VCaP (cell line): ENCODE data around the gene NRIP3.

ENCODE experiments used
- H3K27ac ChIP-seq: fragments of 450-650 bp; 2 replicates; pipeline ENCODE4 v1.5.1; 2017
- TF ChIP-seq, protein P1 (sequence below): fragments of 450-650 bp; conservative IDR thresholded peaks from 2 replicates; pipeline ENCODE4 v1.5.1; 2017; ENCODE audit warnings: mild to moderate bottlenecking, moderate library complexity

The NRIP3 gene

DNA sequence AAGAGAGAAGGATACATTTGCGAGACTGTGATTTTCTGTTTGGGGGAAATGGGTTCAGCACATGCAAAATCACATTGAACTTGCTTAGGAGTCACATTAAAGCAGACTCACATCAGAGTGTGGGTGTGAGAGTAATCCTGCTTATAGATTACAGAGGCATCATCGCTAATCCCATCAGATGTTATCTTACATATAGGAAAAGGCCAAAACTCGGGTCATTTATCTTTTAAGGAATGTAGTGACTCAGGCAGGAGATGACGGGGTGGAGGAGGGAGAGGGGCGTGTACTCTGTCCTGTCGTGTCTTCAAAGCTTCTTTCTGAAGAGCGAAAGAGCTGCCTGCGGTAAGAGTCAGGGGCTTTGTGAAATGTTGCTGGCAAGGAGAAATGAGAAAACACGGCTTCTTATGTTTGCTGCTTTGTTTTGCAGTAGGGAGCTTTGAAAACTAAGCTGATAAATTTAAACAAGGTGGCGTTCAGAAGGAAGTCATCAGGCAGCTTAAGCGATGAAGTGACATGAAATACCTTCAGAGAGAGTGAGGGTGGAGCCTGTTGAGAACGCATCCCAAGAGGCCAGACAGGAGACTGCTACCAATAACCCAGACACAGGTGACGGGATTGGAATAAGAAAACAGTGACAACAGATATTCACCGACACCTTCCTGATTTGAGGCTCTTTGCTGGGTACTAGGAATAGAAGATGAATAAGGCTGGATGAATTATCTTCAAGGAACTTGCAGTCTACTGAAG, 68.9 kb downstream of the NRIP3 start:
- TF ChIP-seq, protein P1, sequence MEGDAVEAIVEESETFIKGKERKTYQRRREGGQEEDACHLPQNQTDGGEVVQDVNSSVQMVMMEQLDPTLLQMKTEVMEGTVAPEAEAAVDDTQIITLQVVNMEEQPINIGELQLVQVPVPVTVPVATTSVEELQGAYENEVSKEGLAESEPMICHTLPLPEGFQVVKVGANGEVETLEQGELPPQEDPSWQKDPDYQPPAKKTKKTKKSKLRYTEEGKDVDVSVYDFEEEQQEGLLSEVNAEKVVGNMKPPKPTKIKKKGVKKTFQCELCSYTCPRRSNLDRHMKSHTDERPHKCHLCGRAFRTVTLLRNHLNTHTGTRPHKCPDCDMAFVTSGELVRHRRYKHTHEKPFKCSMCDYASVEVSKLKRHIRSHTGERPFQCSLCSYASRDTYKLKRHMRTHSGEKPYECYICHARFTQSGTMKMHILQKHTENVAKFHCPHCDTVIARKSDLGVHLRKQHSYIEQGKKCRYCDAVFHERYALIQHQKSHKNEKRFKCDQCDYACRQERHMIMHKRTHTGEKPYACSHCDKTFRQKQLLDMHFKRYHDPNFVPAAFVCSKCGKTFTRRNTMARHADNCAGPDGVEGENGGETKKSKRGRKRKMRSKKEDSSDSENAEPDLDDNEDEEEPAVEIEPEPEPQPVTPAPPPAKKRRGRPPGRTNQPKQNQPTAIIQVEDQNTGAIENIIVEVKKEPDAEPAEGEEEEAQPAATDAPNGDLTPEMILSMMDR: no peak
- H3K27ac ChIP-seq: no peak overlapping the region

DNA sequence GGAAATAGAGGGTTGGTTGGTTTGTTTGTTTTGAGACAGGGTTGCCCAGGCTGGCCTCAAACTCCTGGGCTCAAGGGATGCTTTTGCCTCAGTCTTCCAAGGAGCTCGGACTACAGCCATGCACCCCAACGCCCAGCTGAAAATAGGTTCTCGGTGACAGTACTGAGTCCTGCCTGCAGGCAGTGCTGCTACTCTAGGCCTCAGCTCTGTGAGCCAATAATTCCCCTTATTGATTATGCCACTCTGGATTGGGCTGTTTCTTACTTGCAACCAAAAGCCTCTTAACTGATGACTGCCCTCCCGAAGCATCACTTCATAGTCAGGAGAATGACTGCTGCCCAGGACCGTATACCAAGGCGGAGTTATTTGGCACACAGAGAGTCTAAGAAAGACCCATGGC, 69.9 kb downstream of the NRIP3 start:
- TF ChIP-seq, protein P1: no peak
- H3K27ac ChIP-seq: no peak overlapping the region

DNA sequence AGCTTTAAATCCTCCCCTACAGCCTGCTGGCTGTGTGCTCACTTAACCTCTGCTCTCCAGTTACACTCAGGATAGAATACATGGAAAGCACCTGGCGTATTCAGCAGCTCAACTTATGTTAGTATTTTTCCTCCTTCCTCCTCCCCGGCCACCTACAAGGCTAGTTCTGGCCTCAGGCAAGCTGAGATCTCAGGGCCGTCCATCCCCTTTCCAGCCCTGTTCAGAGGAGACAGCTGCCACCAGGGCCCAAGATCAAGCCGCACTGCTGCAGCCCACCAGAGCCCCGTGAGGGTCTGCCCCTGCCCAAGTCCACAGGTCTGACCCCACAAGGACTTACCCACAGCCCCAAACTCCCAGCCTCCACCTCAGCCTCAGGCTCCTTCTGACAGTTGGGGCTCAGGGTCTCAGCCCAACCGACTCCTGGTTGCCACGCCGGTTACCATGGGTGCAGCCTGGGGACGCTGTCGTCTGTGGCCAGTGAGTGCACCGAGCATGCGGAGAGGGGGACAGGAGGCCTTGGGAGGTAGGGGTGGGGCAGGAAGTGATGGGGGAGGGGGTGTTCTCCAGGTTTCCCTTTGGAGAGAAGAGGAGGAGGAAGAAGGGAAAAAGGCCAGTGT, 71.1 kb downstream of the NRIP3 start, which contains the start of gene C11orf16:
Gene C11orf16, minus strand, starts transcription at position 384 of the 617 bp plus-strand sequence. CDS start 639 bp downstream, outside the sequence.
- H3K27ac ChIP-seq: no peak within 1 kb of the TSS
- TF ChIP-seq, protein P1: no peak
